Uterus (tissue), 4 donors: ENCODE measurements around the gene HECW1. TPM values are rescaled to one million over a fixed set of nuclear protein-coding genes. Genes with fewer than 3 reads are reported as not detected.
"Not testable (repeated sequence)": the region's sequence is repeated elsewhere in the genome, so short reads cannot be mapped to it uniquely, and the experiment has no call there.

Experiments used
- DNase-seq, 2 donors: peaks; one replicate each; pipeline ENCODE4 v3.0.0-alpha.2; 2019 to 2020
- H3K27ac ChIP-seq, 2 donors: fragments of 200-600 bp; sonication (generic); 1 replicate in 1 of 2; 2 replicates in 1 of 2; pipeline ENCODE4 v1.5.1; 2016 to 2018
- H3K27me3 ChIP-seq, 2 donors: fragments of 200-600 bp; sonication (generic); one replicate each; pipeline ENCODE4 v1.5.1; 2018 to 2019; ENCODE audit warnings: control low read depth in 1 of 2
- H3K36me3 ChIP-seq, 2 donors: fragments of 200-600 bp; sonication (generic); one replicate each; pipeline ENCODE4 v1.5.1; 2019; ENCODE audit warnings: control low read depth in 1 of 2
- H3K4me1 ChIP-seq, 2 donors: fragments of 200-600 bp; sonication (generic); one replicate each; pipeline ENCODE4 v1.5.1; 2018 to 2019; ENCODE audit warnings: control low read depth in 1 of 2
- H3K4me3 ChIP-seq, 2 donors: fragments of 200-600 bp; sonication (generic); 1 replicate in 1 of 2; 2 replicates in 1 of 2; pipeline ENCODE4 v1.5.1; 2018 to 2019; ENCODE audit warnings: mild to moderate bottlenecking in 1 of 2
- H3K9me3 ChIP-seq, 2 donors: fragments of 200-600 bp; sonication (generic); one replicate each; pipeline ENCODE4 v1.5.1; 2019; ENCODE audit warnings: control low read depth in 1 of 2
- CTCF ChIP-seq, 4 experiments: fragments of 200-600 bp in 2 of 4; fragments of 450-650 bp in 2 of 4; sonication (generic) in 2 of 4; IDR thresholded peaks; one replicate each; pipeline ENCODE4 v1.5.1; 2016 to 2019; ENCODE audit warnings: antibody characterized with exemption in 4 of 4, mild to moderate bottlenecking in 2 of 4, moderate library complexity in 1 of 4
- POLR2A ChIP-seq, 2 donors: fragments of 450-650 bp; IDR thresholded peaks; one replicate each; pipeline ENCODE4 v1.6.1; 2016; ENCODE audit warnings: antibody characterized with exemption in 2 of 2, mild to moderate bottlenecking in 1 of 2, moderate library complexity in 1 of 2
- intact Hi-C: fragments of 100-400 bp; cut with DNase I; formaldehyde crosslinking; loops from one replicate; pipeline ENCODE4 v1.15.1; 2023; ENCODE audit warnings: low total_unique reads
- total RNA-seq, 4 donors: library from RNA; depleted of rRNA in 3 of 4; stranded (reverse); fragments of >200 nt in 3 of 4; gene quantifications; one replicate each; pipeline versions ENCODE4 v1.1.0 to v1.2.4, GENCODE V29; 2014 to 2023
- donor health status: DM: yes; HTN: yes; CAD: no.

Gene HECW1
- total RNA-seq, 4 donors from 2014 or later = 0.28 TPM; not detected in 3

- TF ChIP-seq CTCF (IDR thresholded peaks at IDR 0.05) (no peak), POLR2A (IDR thresholded peaks at IDR 0.05) (no peak)
- H3K4me3 ChIP-seq = no peak overlapping the region
- no peaks in the 10 kb centered on the region for H3K4me1 ChIP-seq
- no peaks in the 10 kb centered on the region for H3K27me3 ChIP-seq
- H3K27ac ChIP-seq = no peak overlapping the region
- DNase-seq = no peak
- intact Hi-C loops = no loop called here
- no peaks in the 10 kb centered on the region for H3K36me3 ChIP-seq
- no peaks in the 10 kb centered on the region for H3K9me3 ChIP-seq
Measured at GRCh38 chr7:43568529-43568928, 456.1 kb downstream of the HECW1 start.

- H3K27me3 ChIP-seq = no peaks in the 10 kb centered on the region
- H3K9me3 ChIP-seq = no peaks in the 10 kb centered on the region
- H3K36me3 ChIP-seq = no peaks in the 10 kb centered on the region
- no peaks in the 10 kb centered on the region for H3K4me1 ChIP-seq
- no peak overlapping the region for H3K27ac ChIP-seq
- intact Hi-C loops = no loop called here
- TF ChIP-seq CTCF (IDR thresholded peaks at IDR 0.05) = no peak
- no peak for TF ChIP-seq POLR2A (IDR thresholded peaks at IDR 0.05)
- no peak for DNase-seq
- no peak overlapping the region for H3K4me3 ChIP-seq
Measured at GRCh38 chr7:43569424-43569823, 457.0 kb downstream of the HECW1 start.

DNA sequence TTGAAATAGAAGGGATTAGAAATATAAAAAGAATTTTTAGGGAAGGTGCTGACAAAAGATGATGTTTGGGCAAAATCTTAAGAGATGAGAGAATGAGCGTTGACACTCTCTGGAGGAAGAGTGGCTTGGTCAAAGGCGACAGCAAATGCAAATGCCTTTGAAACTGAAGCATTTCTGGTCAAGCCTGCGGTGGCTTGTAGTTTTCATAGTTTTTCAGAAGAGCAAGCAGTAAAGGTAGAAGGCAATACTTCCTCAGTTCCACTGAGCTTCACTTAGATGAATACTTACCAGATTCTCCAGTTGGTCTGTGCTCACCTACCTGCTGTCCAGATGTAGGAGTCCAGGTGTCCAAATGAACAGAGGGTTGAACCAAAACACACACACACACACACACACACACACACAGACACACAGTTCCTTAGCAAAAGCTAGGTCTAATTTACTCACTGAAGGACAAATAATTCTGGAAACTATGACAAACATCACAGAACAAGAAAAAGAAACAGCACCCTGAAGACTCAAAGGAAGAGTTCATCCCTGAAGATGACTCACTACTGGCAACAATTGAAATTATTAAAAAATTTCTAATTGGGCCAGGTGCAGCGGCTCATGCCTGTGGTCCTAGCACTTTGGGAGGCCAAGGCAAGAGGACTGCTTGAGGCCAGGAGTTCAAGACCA lies 458.4 kb downstream of the HECW1 start:
- no peak overlapping the region for H3K27ac ChIP-seq
- intact Hi-C loops = no loop called here
- H3K4me3 ChIP-seq = no peak overlapping the region
- TF ChIP-seq CTCF (IDR thresholded peaks at IDR 0.05) (no peak), POLR2A (IDR thresholded peaks at IDR 0.05) (no peak)
- no peaks in the 10 kb centered on the region for H3K9me3 ChIP-seq
- no peaks in the 10 kb centered on the region for H3K27me3 ChIP-seq
- no peaks in the 10 kb centered on the region for H3K4me1 ChIP-seq
- no peaks in the 10 kb centered on the region for H3K36me3 ChIP-seq
- DNase-seq = no peak

DNA sequence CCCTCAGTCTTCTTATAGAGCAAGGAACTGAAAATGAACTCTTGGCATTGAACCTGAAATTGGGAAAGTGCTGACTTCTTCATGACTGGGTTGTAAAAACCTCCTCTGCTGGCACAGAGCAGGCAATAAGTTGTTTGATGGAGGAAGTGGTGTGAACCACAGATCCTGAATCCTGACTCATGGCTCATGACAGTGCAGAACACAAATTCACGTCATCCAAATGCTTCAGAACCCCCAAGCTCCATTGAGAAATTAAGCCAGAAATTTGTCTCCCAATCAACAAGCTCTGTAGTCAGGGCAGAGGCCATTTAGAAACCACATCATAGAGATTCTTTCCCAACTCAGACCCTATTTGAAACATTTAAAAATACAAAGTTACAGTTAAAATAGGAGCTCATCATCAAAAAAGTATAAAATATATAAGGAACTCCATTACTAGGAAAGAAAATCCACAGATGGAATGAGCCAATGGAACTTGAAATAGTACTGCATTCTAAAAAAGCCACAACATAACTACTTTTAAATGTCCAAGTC lies 460.1 kb downstream of the HECW1 start:
- Histone ChIP-seq H3K9me3 (no peaks in the 10 kb centered on the region), H3K4me1 (no peaks in the 10 kb centered on the region), H3K27me3 (no peaks in the 10 kb centered on the region), H3K36me3 (no peaks in the 10 kb centered on the region), H3K27ac (no peak overlapping the region), H3K4me3 (no peak overlapping the region)
- no peak for DNase-seq
- TF ChIP-seq CTCF (IDR thresholded peaks at IDR 0.05) = no peak
- no peak for TF ChIP-seq POLR2A (IDR thresholded peaks at IDR 0.05)
- intact Hi-C loops = no loop called here

- H3K27ac ChIP-seq, H3K9me3 ChIP-seq, H3K36me3 ChIP-seq, H3K4me1 ChIP-seq, H3K4me3 ChIP-seq, intact Hi-C loops, DNase-seq, H3K27me3 ChIP-seq: not testable (repeated sequence)
Measured at GRCh38 chr7:43573832-43574231, 461.4 kb downstream of the HECW1 start.
